ENCODE data around the gene ZNF135.

ZNF135 gene

GRCh38 chr19:58059003-58059670 is at the start of gene ZNF135:
Gene ZNF135 (plus strand): TSS chr19:58059282. CDS start chr19:58060003, 721 bp downstream.
- peak; percentile 74 for DNase-seq

GRCh38 chr19:58009301-58009665 is 49.8 kb upstream of the ZNF135 start:
- DNase-seq = no peak

- DNase-seq = peak; percentile 24
Measured at GRCh38 chr19:58009666-58010301, 49.3 kb upstream of the ZNF135 start.

- no peak for DNase-seq
Measured at GRCh38 chr19:58010507-58010906, 48.6 kb upstream of the ZNF135 start.

DNA sequence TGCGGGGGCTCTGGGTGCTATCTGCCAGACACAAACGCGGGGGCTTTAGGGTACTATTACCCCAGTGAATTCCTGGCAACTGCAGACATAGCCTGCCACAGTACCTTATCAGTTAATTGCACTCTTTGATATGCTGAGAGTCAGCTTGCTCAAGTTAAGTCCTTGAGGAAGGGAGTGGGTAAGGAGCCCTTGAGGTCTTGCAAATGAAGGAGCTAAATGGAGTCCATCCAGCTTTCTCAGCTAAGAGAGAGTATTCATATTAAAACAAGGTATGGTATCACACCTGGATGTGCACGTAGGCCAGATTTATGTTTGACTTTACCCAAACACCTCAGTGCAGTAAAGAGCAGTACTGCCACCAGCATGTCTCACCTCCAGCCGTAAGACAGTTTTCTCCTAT is 44.9 kb upstream of the ZNF135 start:
- no peak for DNase-seq

GRCh38 chr19:58020129-58020528 is 39.0 kb upstream of the ZNF135 start:
- DNase-seq = no peak

- peak; percentile 27 for DNase-seq
Measured at GRCh38 chr19:58021541-58022282, 37.4 kb upstream of the ZNF135 start.

GRCh38 chr19:58022283-58022660 is 36.8 kb upstream of the ZNF135 start:
- no peak for DNase-seq

DNA sequence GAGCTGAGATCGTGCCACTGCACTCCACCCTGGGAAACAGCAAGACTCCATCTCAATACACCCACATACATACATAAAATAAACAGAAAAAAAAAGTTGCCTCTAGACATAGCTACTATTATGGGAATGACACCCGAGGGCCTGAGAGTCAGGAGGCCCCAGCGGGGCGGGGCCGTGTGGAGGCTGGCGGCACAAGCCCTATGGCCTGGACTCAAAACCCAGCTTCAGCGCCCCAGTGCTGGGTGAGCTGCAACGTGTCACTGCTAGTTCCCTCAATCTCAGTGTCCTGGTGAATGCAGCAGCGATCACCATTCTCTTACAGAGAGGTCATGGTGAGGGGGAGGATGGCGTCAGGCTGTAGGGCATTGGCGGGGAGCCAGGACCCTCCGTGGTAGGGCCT is 34.4 kb upstream of the ZNF135 start:
- no peak for DNase-seq

DNA sequence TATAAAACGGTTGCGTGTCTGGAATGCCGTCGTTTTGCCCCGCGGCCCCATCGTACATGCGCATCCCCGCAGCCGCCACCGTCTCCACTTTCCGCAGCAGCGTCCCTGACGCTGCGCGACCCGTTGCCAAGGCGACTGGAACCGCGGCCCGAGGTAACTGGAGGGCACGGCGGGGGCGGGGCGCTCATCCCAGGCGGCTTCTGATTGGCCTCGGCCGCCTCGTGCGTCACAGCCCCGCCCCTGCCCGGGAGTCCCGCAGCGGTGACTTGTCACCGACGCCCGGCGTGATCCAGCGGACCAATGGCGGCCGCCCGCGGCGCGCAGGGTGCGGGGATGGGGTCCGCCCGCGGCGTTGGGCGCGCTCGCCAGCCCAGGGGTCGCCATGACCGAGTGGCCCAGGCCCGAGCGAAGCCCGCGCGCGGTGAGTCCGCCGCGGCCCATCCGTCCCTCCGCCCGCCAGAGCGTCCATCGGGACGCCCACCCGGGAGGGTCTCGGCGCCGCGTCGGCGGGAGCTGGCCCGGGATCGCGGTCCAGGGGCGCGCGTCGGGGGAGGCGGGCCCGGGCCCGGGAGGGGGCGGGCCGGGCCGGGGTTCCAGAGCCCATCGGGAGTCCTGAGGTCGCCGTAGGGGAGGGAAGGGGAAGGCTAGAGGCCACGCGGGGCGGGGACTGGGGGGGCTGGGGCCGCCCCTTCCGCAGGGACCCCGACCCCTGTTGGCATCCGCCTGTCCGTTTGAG is 25.2 kb upstream of the ZNF135 start, which contains the start of gene ZSCAN1:
Gene ZSCAN1 (plus strand): TSS at position 285 of the 736 bp plus-strand sequence. CDS start 3,812 bp downstream, outside the sequence.
- DNase-seq = no peak

- DNase-seq = no peak
Measured at GRCh38 chr19:58034477-58034793, 24.6 kb upstream of the ZNF135 start.

DNA sequence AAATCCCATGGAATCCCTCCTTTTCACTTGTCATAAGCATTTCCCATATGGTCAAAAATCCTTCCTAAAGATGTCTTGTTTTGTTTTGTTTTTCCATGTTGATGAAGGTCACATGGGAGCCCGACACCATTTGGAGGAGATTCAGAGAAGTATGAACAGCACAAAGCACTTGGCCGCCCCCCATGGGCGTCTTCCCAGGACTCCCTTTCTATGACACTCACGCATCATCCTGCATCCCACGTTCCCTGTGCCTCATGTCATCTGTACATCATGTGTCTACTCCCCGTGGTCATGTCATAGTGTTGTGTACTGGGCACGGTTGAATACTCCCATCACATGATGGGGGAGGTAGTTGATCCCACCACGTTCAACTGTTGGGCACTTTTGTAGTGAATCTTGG is 23.2 kb upstream of the ZNF135 start:
- DNase-seq = no peak

DNA sequence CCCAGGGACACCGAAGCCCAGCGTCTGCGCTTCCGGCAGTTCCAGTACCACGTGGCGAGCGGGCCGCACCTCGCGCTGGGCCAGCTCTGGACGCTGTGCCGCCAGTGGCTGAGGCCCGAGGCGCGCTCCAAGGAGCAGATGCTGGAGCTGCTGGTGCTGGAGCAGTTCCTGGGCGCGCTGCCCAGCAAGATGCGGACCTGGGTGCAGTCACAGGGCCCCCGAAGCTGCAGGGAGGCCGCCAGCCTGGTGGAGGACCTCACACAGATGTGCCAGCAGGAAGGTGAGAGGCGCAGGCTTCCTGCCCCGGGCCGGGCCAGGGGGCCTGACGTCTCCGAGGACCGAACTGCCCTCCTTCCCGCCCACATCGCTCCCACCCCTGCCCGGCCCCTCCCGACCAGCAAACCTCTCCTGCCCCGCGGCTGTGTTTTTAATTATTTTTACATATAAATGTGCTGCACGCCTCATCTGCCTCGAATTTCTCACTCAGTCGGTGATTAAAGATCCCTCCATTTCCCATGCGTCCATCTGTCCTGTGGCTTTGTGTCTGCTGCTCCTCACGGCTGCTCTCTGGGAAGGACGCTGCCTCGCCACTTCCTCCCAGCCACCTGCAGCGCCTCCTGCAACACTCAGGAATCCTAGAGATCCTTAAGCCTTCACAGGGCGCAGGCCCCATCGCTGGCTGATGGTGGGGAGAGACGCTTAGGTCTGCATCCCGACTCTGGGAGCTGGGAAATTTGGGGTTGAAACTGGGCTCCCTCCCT is 21.0 kb upstream of the ZNF135 start:
- no peak for DNase-seq

DNA sequence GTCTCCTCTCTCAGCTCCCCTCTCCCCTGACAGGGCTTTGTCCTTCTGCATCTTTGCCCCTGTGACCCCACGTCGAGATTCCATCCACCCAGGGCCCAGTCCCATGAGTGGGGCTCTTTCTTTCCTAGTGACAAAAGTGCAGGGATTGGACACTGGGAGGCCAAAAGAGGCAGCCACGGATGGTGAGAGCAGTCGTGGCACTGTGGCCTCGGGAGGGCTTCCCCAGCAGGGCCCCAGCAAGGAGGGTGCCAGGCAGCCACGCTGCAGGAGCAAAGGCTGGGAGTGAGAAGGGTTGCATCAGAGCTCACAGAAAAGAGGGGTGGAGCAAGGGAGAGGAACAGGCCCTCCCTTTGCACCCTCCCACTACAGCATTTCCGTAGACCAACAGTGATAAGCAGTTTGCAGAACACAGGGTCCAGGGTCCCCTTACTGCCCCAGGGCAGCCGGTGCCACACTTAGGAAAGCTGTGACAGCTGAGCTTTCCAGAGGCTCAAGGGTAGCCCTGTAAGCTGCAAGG is 20.3 kb upstream of the ZNF135 start:
- no peak for DNase-seq

DNA sequence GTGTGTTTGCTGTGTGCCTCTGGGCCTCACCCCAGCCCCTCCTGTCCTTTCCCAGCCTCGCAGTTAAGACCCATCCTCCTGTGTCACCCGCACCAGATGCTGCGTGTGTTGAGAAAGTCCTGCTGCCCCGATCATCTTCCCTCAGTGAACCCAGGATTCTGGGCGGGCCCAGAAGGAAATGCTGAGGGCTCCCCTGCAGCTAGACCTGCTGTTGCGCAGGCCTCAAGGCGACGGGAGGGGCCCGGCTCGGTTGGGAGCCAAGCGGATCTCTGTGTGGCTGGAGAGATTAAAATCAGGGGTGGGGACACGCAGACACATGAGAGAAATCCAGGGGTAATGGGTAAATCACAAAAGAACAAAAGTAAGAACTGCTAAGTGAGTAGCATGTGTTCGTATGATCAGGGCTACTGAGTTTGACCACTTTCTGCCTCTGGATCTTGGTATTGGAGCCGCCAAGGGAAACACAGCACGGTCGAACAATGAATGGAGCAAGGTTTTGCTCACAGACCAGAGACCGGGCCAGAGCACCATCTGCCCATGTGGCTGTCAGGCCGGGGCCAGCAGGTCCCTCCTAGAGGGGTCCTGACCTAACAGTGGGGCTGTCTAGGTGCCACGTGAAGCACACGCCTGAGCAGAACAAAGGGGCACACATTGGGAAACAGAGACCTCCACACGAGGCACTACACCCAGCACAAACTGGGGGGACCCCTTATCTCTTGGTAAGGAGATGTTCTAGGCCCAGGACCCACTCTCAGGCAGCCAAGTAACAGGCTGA is 18.1 kb upstream of the ZNF135 start:
- no peak for DNase-seq

- DNase-seq = no peak
Measured at GRCh38 chr19:58042495-58043340, 16.4 kb upstream of the ZNF135 start.

DNA sequence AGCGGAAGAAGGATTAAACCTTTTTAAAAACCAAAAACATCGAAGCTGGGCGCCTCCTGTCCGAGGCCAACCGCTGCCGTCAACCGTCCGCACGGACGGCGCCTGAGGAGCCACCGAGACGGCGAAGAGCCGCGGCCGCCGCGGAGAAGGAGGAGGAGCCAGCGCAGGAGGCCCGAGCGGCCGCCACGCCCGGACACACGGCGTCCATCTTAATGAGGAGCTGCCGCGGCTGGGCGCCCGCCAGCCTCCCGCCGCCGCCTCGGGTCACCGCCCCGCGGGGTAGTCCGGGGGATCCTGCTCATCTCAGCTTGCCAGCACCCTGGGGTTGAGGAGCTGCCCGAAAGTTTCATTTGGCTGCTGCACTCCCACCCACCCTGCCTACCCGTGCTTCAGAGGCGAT is 14.7 kb upstream of the ZNF135 start:
- no peak for DNase-seq

GRCh38 chr19:58044886-58045285 is 14.2 kb upstream of the ZNF135 start:
- DNase-seq = no peak

DNA sequence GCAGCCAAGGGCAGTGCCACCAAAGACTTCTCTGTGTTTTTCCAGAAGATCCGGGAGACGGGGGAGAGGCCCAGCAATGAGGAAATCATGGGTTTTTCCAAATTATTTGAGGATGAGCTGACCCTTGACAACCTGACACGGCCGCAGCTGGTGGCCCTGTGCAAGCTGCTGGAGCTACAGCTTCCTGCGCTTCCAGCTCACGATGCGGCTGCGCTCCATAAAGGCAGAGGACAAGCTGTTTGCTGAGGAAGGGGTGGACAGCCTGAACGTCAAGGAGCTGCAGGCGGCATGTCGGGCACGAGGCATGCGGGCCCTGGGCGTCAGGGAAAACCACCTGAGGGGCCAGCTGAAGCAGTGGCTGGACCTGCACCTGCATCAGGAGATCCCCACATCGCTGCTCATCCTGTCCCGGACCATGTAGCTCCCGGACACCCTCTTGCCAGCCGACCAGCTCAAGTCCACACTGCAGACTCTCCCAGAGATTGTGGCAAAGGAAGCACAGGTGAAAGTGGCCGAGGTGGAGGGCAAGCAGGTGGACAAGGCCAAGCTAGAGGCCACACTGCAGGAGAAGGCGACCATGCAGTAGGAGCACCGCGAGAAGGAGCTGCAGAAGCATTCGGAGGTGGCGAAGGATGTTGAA is 13.6 kb upstream of the ZNF135 start:
- no peak for DNase-seq

DNA sequence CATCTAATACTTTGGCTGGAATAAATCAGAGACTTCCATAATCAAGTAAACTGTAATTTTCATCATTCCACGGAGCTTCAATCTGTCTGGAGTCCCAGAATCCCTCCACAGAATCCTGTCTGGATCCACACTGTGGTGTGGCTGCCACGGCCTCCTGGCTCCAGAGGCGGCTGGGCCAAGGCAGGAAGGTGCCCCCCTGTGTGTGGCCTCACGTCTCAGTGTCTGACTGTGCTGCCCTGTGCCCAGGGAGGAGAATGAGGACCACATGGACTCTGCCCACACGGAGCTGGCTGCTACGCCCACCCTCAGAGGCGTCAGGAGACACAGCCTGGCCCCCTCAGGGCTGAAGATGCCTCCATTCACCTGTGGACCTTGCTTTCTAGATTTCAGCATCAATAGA is 12.2 kb upstream of the ZNF135 start:
- no peak for DNase-seq
